ENCODE measurements around the gene ACTR3C.
"Not testable (repeated sequence)": the region's sequence is repeated elsewhere in the genome, so short reads cannot be mapped to it uniquely, and the experiment has no call there.

Gene ACTR3C

GRCh38 chr7:150317748-150318444 lies 5.4 kb downstream of the ACTR3C start:
- Histone ChIP-seq H3K27ac (ENCODE audit: low read length) (no peak overlapping the region), H3K27me3 (ENCODE audit: low read depth, low read length) (no peaks in the 10 kb centered on the region), H3K4me1 (ENCODE audit: low read length) (peaks cover 52% of the 10 kb centered on the region), H3K9me3 (ENCODE audit: insufficient read depth, low read length) (no peaks in the 10 kb centered on the region), H3K4me3 (ENCODE audit: low read length) (no peak overlapping the region), H2AFZ (ENCODE audit: low read depth, low read length) (no peak overlapping the region), H3K79me2 (ENCODE audit: low read length) (peaks cover 20% of the 10 kb centered on the region), H4K20me1 (ENCODE audit: insufficient read depth, low read length) (no peaks in the 10 kb centered on the region), H3K4me2 (ENCODE audit: low read length) (no peak overlapping the region), H3K9ac (ENCODE audit: low read length) (no peak overlapping the region), H3K36me3 (replicated peaks; ENCODE audit: low read depth, low read length) (peaks cover 20% of the 10 kb centered on the region)
- no peak for TF ChIP-seq CTCF (IDR thresholded peaks at IDR 0.05; ENCODE audit: low read depth, low read length)
- no peak for TF ChIP-seq EZH2phosphoT487 (IDR thresholded peaks at IDR 0.05; ENCODE audit: low read depth)

GRCh38 chr7:150316987-150317386 lies 6.4 kb downstream of the ACTR3C start:
- H3K79me2 ChIP-seq (ENCODE audit: low read length), result peaks cover 11% of the 10 kb centered on the region
- not testable (repeated sequence) for H3K27me3 ChIP-seq (ENCODE audit: low read depth, low read length); H3K4me2 ChIP-seq (ENCODE audit: low read length); H3K9me3 ChIP-seq (ENCODE audit: insufficient read depth, low read length); H3K27ac ChIP-seq (ENCODE audit: low read length); H3K9ac ChIP-seq (ENCODE audit: low read length); H4K20me1 ChIP-seq (ENCODE audit: insufficient read depth, low read length); H3K4me3 ChIP-seq (ENCODE audit: low read length); H2AFZ ChIP-seq (ENCODE audit: low read depth, low read length)
- H3K36me3 ChIP-seq (replicated peaks; ENCODE audit: low read depth, low read length), result peaks cover 20% of the 10 kb centered on the region
- peaks cover 51% of the 10 kb centered on the region for H3K4me1 ChIP-seq (ENCODE audit: low read length)

- H3K9me3 ChIP-seq (ENCODE audit: insufficient read depth, low read length), result no peaks in the 10 kb centered on the region
- peaks cover 12% of the 10 kb centered on the region for H3K36me3 ChIP-seq (replicated peaks; ENCODE audit: low read depth, low read length)
- H3K27me3 ChIP-seq (ENCODE audit: low read depth, low read length), result no peaks in the 10 kb centered on the region
- H3K79me2 ChIP-seq (ENCODE audit: low read length), result peaks cover 2% of the 10 kb centered on the region; the same call in 1 of the 2 replicates
- H3K4me1 ChIP-seq (ENCODE audit: low read length), result peaks cover 29% of the 10 kb centered on the region
- no peak overlapping the region for H3K27ac ChIP-seq (ENCODE audit: low read length)
- H2AFZ ChIP-seq (ENCODE audit: low read depth, low read length), result no peak overlapping the region
- H4K20me1 ChIP-seq (ENCODE audit: insufficient read depth, low read length), result no peaks in the 10 kb centered on the region
- no peak overlapping the region for H3K4me3 ChIP-seq (ENCODE audit: low read length)
- H3K9ac ChIP-seq (ENCODE audit: low read length), result no peak overlapping the region
- H3K4me2 ChIP-seq (ENCODE audit: low read length), result no peak overlapping the region
- TF ChIP-seq CTCF (IDR thresholded peaks at IDR 0.05; ENCODE audit: low read depth, low read length) (no peak), EZH2phosphoT487 (IDR thresholded peaks at IDR 0.05; ENCODE audit: low read depth) (no peak)
Observed at GRCh38 chr7:150314639-150315239, 8.6 kb downstream of the ACTR3C start.

GRCh38 chr7:150313870-150314269 lies 9.5 kb downstream of the ACTR3C start:
- no peak overlapping the region for H3K4me2 ChIP-seq (ENCODE audit: low read length)
- no peaks in the 10 kb centered on the region for H4K20me1 ChIP-seq (ENCODE audit: insufficient read depth, low read length)
- no peaks in the 10 kb centered on the region for H3K27me3 ChIP-seq (ENCODE audit: low read depth, low read length)
- H3K36me3 ChIP-seq (replicated peaks; ENCODE audit: low read depth, low read length), result peaks cover 10% of the 10 kb centered on the region
- no peak overlapping the region for H3K27ac ChIP-seq (ENCODE audit: low read length)
- H3K9me3 ChIP-seq (ENCODE audit: insufficient read depth, low read length), result no peaks in the 10 kb centered on the region
- no peaks in the 10 kb centered on the region for H3K79me2 ChIP-seq (ENCODE audit: low read length)
- H3K9ac ChIP-seq (ENCODE audit: low read length), result no peak overlapping the region
- H3K4me3 ChIP-seq (ENCODE audit: low read length), result no peak overlapping the region
- H3K4me1 ChIP-seq (ENCODE audit: low read length), result peaks cover 20% of the 10 kb centered on the region
- no peak overlapping the region for H2AFZ ChIP-seq (ENCODE audit: low read depth, low read length)
- no peak for TF ChIP-seq EZH2phosphoT487 (IDR thresholded peaks at IDR 0.05; ENCODE audit: low read depth)
- no peak for TF ChIP-seq CTCF (IDR thresholded peaks at IDR 0.05; ENCODE audit: low read depth, low read length)
